HG03520 (cell line): ENCODE results near the gene DDC.

Experiments used
- ATAC-seq: cut with Tn5 transposase; IDR thresholded peaks from one replicate; pipeline ENCODE4 v1.9.1; 2021; ENCODE audit warnings: mild to moderate bottlenecking, moderate library complexity; ENCODE audit not compliant: unreplicated experiment

The DDC gene

GRCh38 chr7:50491943-50492342 is 73.3 kb downstream of the DDC start:
- ATAC-seq = no peak

GRCh38 chr7:50491209-50491608 is 74.0 kb downstream of the DDC start:
- no peak for ATAC-seq

- no peak for ATAC-seq
These were observed 76.8 kb downstream of the DDC start for GRCh38 chr7:50488379-50488778.

- ATAC-seq = no peak
These were observed 78.7 kb downstream of the DDC start for GRCh38 chr7:50486512-50486911.

- ATAC-seq = no peak
These were observed 83.3 kb downstream of the DDC start for GRCh38 chr7:50481867-50482266.

- no peak for ATAC-seq
These were observed 84.4 kb downstream of the DDC start for GRCh38 chr7:50480797-50481196.

GRCh38 chr7:50479743-50480517 is 85.3 kb downstream of the DDC start:
- no peak for ATAC-seq

GRCh38 chr7:50477640-50478039 is 87.6 kb downstream of the DDC start:
- ATAC-seq = no peak

GRCh38 chr7:50476953-50477625 is 88.1 kb downstream of the DDC start:
- ATAC-seq = no peak

GRCh38 chr7:50475340-50475739 is 89.9 kb downstream of the DDC start:
- no peak for ATAC-seq

GRCh38 chr7:50474382-50475160 is 90.6 kb downstream of the DDC start:
- no peak for ATAC-seq

GRCh38 chr7:50473531-50473930 is 91.7 kb downstream of the DDC start:
- ATAC-seq = no peak

GRCh38 chr7:50472427-50472826 is 92.8 kb downstream of the DDC start:
- no peak for ATAC-seq

GRCh38 chr7:50471970-50472369 is 93.2 kb downstream of the DDC start:
- ATAC-seq = no peak

GRCh38 chr7:50470250-50471163 is 94.7 kb downstream of the DDC start:
- ATAC-seq = peak; percentile 44

GRCh38 chr7:50469181-50469580 is 96.0 kb downstream of the DDC start:
- ATAC-seq = no peak

- ATAC-seq = peak; percentile 70
These were observed 97.2 kb downstream of the DDC start for GRCh38 chr7:50467817-50468610.

- ATAC-seq = no peak
These were observed 98.2 kb downstream of the DDC start for GRCh38 chr7:50466815-50467585.

GRCh38 chr7:50463035-50463434 is 102.2 kb downstream of the DDC start:
- ATAC-seq = no peak
